GM13976 (cell line): Measurements from ENCODE around the gene SNX33.

ENCODE experiments used
- DNase-seq: peaks from one replicate; pipeline ENCODE4 v3.0.0; 2012; ENCODE audit warnings: low spot score
- CTCF ChIP-seq: IDR thresholded peaks from 2 replicates; pipeline ENCODE4 v1.5.1; 2012; ENCODE audit warnings: borderline replicate concordance, mild to moderate bottlenecking; ENCODE audit not compliant: insufficient read depth; ENCODE audit errors: extremely low read depth, missing control alignments, control extremely low read depth
- in situ Hi-C: fragments of 300-500 bp; cut with MboI; formaldehyde crosslinking; loops from one replicate; pipeline ENCODE4 v1.12.0; 2022; ENCODE audit warnings: low sequenced_read_pairs, mixed read lengths, inconsistent platforms; ENCODE audit not compliant: unreplicated experiment

Gene SNX33

GRCh38 chr15:75661100-75661755, 13.5 kb downstream of the SNX33 start:
- in situ Hi-C loops: no loop called here
- no peak for DNase-seq
- TF ChIP-seq CTCF: no peak

GRCh38 chr15:75661756-75662140, 14.0 kb downstream of the SNX33 start:
- TF ChIP-seq CTCF: no peak
- in situ Hi-C loops: no loop called here
- no peak for DNase-seq

- in situ Hi-C loops: no loop called here
- no peak for TF ChIP-seq CTCF
- no peak for DNase-seq
These were observed 15.3 kb downstream of the SNX33 start for GRCh38 chr15:75662823-75663519.

- in situ Hi-C loops: no loop called here
- TF ChIP-seq CTCF: no peak
- DNase-seq: no peak
These were observed 16.3 kb downstream of the SNX33 start for GRCh38 chr15:75663931-75664421.

- no peak for DNase-seq
- TF ChIP-seq CTCF: no peak
- in situ Hi-C loops: no loop called here
These were observed 19.2 kb downstream of the SNX33 start for GRCh38 chr15:75666823-75667501.

- TF ChIP-seq CTCF: no peak
- in situ Hi-C loops: no loop called here
- DNase-seq: no peak
These were observed 21.6 kb downstream of the SNX33 start for GRCh38 chr15:75669191-75669878.
